Measurements from ENCODE around the gene C8A. TPM values are rescaled to one million over a fixed set of nuclear protein-coding genes. Genes with fewer than 3 reads are reported as not detected.

C8A gene
- total RNA-seq, 1 experiment from 2014 or later, result not detected

DNA sequence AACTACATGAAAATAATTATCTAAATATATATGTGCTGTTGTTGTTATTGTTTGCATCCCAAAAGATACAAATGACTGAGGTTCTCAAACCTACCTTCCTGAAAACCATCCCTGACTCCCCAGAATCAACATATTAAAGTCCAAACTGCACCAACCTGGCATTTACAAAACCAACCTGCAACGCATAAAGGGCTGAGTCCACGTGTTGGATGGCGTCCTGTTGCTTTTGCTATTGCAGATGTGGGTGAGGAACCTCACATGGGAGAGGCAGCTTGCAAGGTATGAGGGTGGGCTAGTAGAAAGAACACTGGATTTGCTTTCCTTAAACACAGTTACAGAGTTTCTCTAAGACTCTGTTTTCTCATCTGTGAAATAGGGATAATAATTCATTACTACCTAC is 112.8 kb downstream of the C8A start:
- H3K4me3 ChIP-seq, result no peak overlapping the region
- no peaks in the 10 kb centered on the region for H3K4me1 ChIP-seq
- DNase-seq, result no peak
- no peaks in the 10 kb centered on the region for H3K9me3 ChIP-seq (replicated peaks)
- H3K36me3 ChIP-seq, result no peaks in the 10 kb centered on the region
- no peaks in the 10 kb centered on the region for H3K27me3 ChIP-seq
- no peak overlapping the region for H3K27ac ChIP-seq

Other genes with a start within 250 kb of the C8A start
- not detected in 2 replicates for gene PRKAA2, start 209.5 kb upstream of the C8A start, total RNA-seq (2014; rRNA removed; shearing (Covaris generic))
- gene FYB2, start 35.4 kb upstream of the C8A start, total RNA-seq (2014; rRNA removed; shearing (Covaris generic)), result not detected in 2 replicates
- gene C8B, start 111.2 kb downstream of the C8A start, total RNA-seq (2014; rRNA removed; shearing (Covaris generic)), result not detected in 2 replicates

All from SJCRH30 (cell line).